ENCODE results near the gene SLX4.

DNA sequence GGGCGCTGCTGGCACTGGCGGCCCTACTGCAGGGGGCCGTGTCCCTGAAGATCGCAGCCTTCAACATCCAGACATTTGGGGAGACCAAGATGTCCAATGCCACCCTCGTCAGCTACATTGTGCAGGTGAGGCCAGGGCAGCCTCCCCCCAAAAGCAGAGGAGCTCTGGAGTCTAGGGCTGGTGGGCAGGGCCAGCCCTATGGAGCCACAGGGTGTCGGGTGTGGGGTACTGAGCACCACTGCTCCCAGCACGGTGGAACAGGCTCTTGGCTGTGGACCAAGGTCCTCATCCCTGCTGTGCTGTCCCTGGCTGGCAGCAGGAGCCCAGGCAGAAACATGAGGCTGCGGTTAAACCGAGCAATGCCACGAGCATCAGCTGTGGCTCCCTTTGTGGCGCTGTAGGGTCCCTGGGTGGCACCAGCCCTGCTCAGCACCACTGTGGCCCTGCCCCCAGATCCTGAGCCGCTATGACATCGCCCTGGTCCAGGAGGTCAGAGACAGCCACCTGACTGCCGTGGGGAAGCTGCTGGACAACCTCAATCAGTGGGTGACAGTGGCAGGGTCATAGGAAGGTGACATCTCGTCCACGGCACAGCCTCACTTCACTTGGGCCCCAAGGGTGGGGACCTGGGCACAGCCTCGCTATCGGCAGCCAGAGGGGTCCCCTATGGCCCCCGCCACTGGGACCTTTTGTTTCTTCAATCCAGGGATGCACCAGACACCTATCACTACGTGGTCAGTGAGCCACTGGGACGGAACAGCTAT lies 44.2 kb upstream of the SLX4 start:
- TF ChIP-seq, protein P1, sequence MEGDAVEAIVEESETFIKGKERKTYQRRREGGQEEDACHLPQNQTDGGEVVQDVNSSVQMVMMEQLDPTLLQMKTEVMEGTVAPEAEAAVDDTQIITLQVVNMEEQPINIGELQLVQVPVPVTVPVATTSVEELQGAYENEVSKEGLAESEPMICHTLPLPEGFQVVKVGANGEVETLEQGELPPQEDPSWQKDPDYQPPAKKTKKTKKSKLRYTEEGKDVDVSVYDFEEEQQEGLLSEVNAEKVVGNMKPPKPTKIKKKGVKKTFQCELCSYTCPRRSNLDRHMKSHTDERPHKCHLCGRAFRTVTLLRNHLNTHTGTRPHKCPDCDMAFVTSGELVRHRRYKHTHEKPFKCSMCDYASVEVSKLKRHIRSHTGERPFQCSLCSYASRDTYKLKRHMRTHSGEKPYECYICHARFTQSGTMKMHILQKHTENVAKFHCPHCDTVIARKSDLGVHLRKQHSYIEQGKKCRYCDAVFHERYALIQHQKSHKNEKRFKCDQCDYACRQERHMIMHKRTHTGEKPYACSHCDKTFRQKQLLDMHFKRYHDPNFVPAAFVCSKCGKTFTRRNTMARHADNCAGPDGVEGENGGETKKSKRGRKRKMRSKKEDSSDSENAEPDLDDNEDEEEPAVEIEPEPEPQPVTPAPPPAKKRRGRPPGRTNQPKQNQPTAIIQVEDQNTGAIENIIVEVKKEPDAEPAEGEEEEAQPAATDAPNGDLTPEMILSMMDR (IDR thresholded peaks at IDR 0.05) = no peak
- TF ChIP-seq POLR2A (IDR thresholded peaks at IDR 0.05) = no peak

Data from lower leg skin (tissue), 3 donors.